SHP77 treated with DMSO at 0.1 percent for 48 hours (cell line): ENCODE results near the gene PRPF39.
A peak's percentile ranks its signal among the peaks of the same experiment; 100 is the strongest.
"Not testable (repeated sequence)": the region's sequence is repeated elsewhere in the genome, so short reads cannot be mapped to it uniquely, and the experiment has no call there.

Experiments
- DNase-seq: peaks from one replicate; lab custom pipeline; 2025; lab: John Stamatoyannopoulos, UW

Gene PRPF39

GRCh38 chr14:45083976-45084722, at the start of gene PRPF39:
PRPF39 (plus strand) TSS chr14:45084116; CDS start chr14:45095240, 11,124 bp downstream.
- DNase-seq = peak; percentile 64

- DNase-seq = no peak
Observed at GRCh38 chr14:45034730-45035129, 49.2 kb upstream of the PRPF39 start.

GRCh38 chr14:45038256-45038655, 45.7 kb upstream of the PRPF39 start:
- DNase-seq = no peak

- no peak for DNase-seq
Observed at GRCh38 chr14:45038865-45039264, 45.1 kb upstream of the PRPF39 start.

- no peak for DNase-seq
Observed at GRCh38 chr14:45039390-45039789, 44.5 kb upstream of the PRPF39 start.

- DNase-seq = no peak
Observed at GRCh38 chr14:45041641-45042040, 42.3 kb upstream of the PRPF39 start.

- DNase-seq = no peak
Observed at GRCh38 chr14:45044638-45045037, 39.3 kb upstream of the PRPF39 start.

- no peak for DNase-seq
Observed at GRCh38 chr14:45048385-45048784, 35.5 kb upstream of the PRPF39 start.

GRCh38 chr14:45051180-45051579, 32.7 kb upstream of the PRPF39 start:
- DNase-seq = no peak

GRCh38 chr14:45051896-45052295, 32.0 kb upstream of the PRPF39 start:
- no peak for DNase-seq

- no peak for DNase-seq
Observed at GRCh38 chr14:45057349-45057748, 26.6 kb upstream of the PRPF39 start.

- no peak for DNase-seq
Observed at GRCh38 chr14:45057881-45058364, 26.0 kb upstream of the PRPF39 start.

GRCh38 chr14:45060551-45060950, 23.4 kb upstream of the PRPF39 start:
- DNase-seq = no peak

- no peak for DNase-seq
Observed at GRCh38 chr14:45065540-45065939, 18.4 kb upstream of the PRPF39 start.

- DNase-seq = no peak
Observed at GRCh38 chr14:45065956-45066355, 18.0 kb upstream of the PRPF39 start.

- DNase-seq = no peak
Observed at GRCh38 chr14:45066667-45067066, 17.2 kb upstream of the PRPF39 start.

- no peak for DNase-seq
Observed at GRCh38 chr14:45068396-45068795, 15.5 kb upstream of the PRPF39 start.

- DNase-seq = no peak
Observed at GRCh38 chr14:45070215-45070614, 13.7 kb upstream of the PRPF39 start.

GRCh38 chr14:45072126-45072525, 11.8 kb upstream of the PRPF39 start:
- DNase-seq = no peak

GRCh38 chr14:45073231-45073879, 10.6 kb upstream of the PRPF39 start:
- DNase-seq = no peak

- DNase-seq = no peak
Observed at GRCh38 chr14:45078323-45078722, 5.6 kb upstream of the PRPF39 start.

- DNase-seq = not testable (repeated sequence)
Observed at GRCh38 chr14:45080416-45080968, 3.4 kb upstream of the PRPF39 start.

- not testable (repeated sequence) for DNase-seq
Observed at GRCh38 chr14:45081096-45081495, 2.8 kb upstream of the PRPF39 start.
